DND-41 (cell line): ENCODE results near the gene LINGO1.

Source experiments
- ATAC-seq: fragments of 200-7000 bp; cut with Tn5 transposase; 3 replicates; pipeline ENCODE4 v1.9.1; 2021; ENCODE audit warnings: low read depth; ENCODE audit not compliant: insufficient read depth
- DNase-seq: peaks from one replicate; pipeline ENCODE4 v3.0.0-alpha.2; 2020
- H2AFZ ChIP-seq: 2 replicates; pipeline ENCODE4 v1.6.0; 2012; ENCODE audit warnings: low read depth, low read length
- H3K27ac ChIP-seq: 2 replicates; pipeline ENCODE4 v1.5.1; 2012; ENCODE audit warnings: low read length, inconsistent platforms
- H3K27me3 ChIP-seq: fragments of 200-600 bp; sonication (generic); 2 replicates; pipeline ENCODE4 v1.6.0; 2012; ENCODE audit warnings: low read length, mild to moderate bottlenecking, inconsistent platforms; ENCODE audit not compliant: insufficient read depth, poor library complexity
- H3K36me3 ChIP-seq: 2 replicates; pipeline ENCODE4 v1.5.1; 2012; ENCODE audit warnings: low read length, inconsistent platforms; ENCODE audit not compliant: insufficient read depth
- H3K4me1 ChIP-seq: 2 replicates; pipeline ENCODE4 v1.5.1; 2012; ENCODE audit warnings: mild to moderate bottlenecking, low read length; ENCODE audit not compliant: insufficient read depth
- H3K4me2 ChIP-seq: 2 replicates; pipeline ENCODE4 v1.6.0; 2012; ENCODE audit warnings: mild to moderate bottlenecking, moderate library complexity, low read length, inconsistent platforms; ENCODE audit not compliant: insufficient read depth
- H3K4me3 ChIP-seq, 2 experiments: fragments of 200-600 bp in 1 of 2; shearing (Covaris generic) in 1 of 2; 2 replicates each; pipeline ENCODE4 v1.5.1; 2012 to 2016; ENCODE audit warnings: inconsistent platforms in 2 of 2, low read length in 2 of 2, mild to moderate bottlenecking in 2 of 2, low read depth in 1 of 2, moderate library complexity in 1 of 2
- H3K79me2 ChIP-seq: 2 replicates; pipeline ENCODE4 v1.6.0; 2012; ENCODE audit warnings: low read length, inconsistent platforms; ENCODE audit not compliant: insufficient read depth
- H3K9ac ChIP-seq: 2 replicates; pipeline ENCODE4 v1.6.0; 2012; ENCODE audit warnings: low read depth, mild to moderate bottlenecking, inconsistent platforms, low read length, moderate library complexity
- H3K9me3 ChIP-seq: 2 replicates; pipeline ENCODE4 v1.5.1; 2012; ENCODE audit warnings: low read length, moderate library complexity, mild to moderate bottlenecking, inconsistent platforms; ENCODE audit not compliant: insufficient read depth, severe bottlenecking
- H4K20me1 ChIP-seq: 2 replicates; pipeline ENCODE4 v1.6.0; 2012; ENCODE audit warnings: low read length; ENCODE audit not compliant: insufficient read depth
- CTCF ChIP-seq: IDR thresholded peaks from 2 replicates; pipeline ENCODE4 v1.5.1; 2012; ENCODE audit warnings: borderline replicate concordance, low read length, moderate library complexity, mild to moderate bottlenecking; ENCODE audit not compliant: poor library complexity, severe bottlenecking; ENCODE audit errors: extremely low read depth
- EZH2 ChIP-seq: IDR thresholded peaks from 3 replicates; pipeline ENCODE4 v1.6.1; 2012; ENCODE audit warnings: borderline replicate concordance, low read depth, mild to moderate bottlenecking, moderate library complexity, low read length, inconsistent platforms; ENCODE audit not compliant: severe bottlenecking

LINGO1 gene

GRCh38 chr15:77621847-77622208 is 10.9 kb downstream of the LINGO1 start:
- Histone ChIP-seq H3K4me2 (no peak overlapping the region), H3K27me3 (no peaks in the 10 kb centered on the region), H3K27ac (no peak overlapping the region), H3K36me3 (no peaks in the 10 kb centered on the region), H2AFZ (no peak overlapping the region), H3K4me3 (no peak overlapping the region), H3K79me2 (no peaks in the 10 kb centered on the region), H3K4me1 (no peaks in the 10 kb centered on the region), H4K20me1 (no peaks in the 10 kb centered on the region), H3K9ac (no peak overlapping the region), H3K9me3 (no peaks in the 10 kb centered on the region)
- no peak for ATAC-seq
- TF ChIP-seq CTCF (no peak), EZH2 (no peak)
- no peak for DNase-seq

DNA sequence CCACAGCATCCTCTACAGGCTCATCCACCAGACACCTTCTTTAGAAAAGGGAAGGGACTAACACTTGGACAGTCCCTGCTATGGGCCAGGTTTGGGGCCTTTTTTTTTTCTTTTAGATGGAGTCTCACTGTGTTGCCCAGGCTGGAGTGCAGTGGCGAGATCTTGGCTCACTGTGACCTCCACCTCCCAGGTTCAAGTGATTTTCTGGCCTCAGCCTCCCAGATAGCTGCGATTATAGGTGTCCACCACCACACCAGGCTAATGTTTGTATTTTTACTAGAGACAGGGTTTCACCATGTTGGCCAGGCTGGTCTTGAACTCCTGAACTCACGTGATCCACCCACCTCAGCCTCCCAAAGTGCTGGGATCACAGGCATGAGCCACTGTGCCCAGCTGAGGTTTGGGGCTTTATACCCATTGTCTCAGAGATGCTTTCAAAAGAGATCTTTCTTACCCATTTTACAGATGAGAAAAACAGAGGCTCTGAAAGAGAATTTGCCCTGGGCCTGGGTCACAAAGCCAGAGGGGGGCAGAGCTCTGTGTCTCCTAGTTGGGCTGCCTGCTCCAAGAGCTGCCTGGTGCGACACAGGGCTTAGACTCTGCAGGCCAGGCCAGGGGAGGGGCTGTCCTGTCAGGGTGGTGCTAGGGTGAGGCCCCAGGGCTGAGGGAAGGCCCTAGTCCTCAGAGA is 11.6 kb downstream of the LINGO1 start:
- H2AFZ ChIP-seq: no peak overlapping the region
- no peaks in the 10 kb centered on the region for H3K36me3 ChIP-seq
- no peaks in the 10 kb centered on the region for H3K4me1 ChIP-seq
- DNase-seq (no peak), ATAC-seq (no peak)
- H3K79me2 ChIP-seq: no peaks in the 10 kb centered on the region
- H3K27me3 ChIP-seq: no peaks in the 10 kb centered on the region
- H3K4me3 ChIP-seq: no peak overlapping the region
- no peak for TF ChIP-seq EZH2
- no peak for TF ChIP-seq CTCF
- H3K4me2 ChIP-seq: no peak overlapping the region
- H3K9me3 ChIP-seq: no peaks in the 10 kb centered on the region
- no peak overlapping the region for H3K9ac ChIP-seq
- no peaks in the 10 kb centered on the region for H4K20me1 ChIP-seq
- H3K27ac ChIP-seq: no peak overlapping the region

DNA sequence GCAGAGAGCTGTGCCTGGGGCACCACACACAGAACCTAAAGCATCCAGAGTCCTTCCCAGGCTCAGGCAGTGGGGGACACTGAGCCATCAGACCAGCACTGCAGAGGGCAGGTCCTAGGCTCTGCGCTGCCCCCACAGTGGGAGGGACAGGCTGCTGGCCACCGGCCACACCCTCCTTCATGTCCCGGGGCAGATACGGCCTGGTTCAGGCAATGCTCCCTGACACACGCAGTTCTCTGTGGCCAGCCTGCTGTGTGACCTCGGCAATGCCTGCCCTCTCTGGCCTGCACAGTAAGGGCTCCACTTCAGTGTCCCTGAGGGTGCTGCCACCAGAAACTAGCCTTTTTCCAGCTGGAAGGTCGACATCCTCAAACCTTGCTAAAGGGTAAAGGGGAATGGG is 12.4 kb downstream of the LINGO1 start:
- no peaks in the 10 kb centered on the region for H3K27me3 ChIP-seq
- no peaks in the 10 kb centered on the region for H4K20me1 ChIP-seq
- H3K79me2 ChIP-seq: no peaks in the 10 kb centered on the region
- no peak overlapping the region for H3K4me3 ChIP-seq
- DNase-seq (no peak), ATAC-seq (no peak)
- no peak overlapping the region for H3K9ac ChIP-seq
- no peaks in the 10 kb centered on the region for H3K36me3 ChIP-seq
- TF ChIP-seq CTCF (no peak), EZH2 (no peak)
- H3K4me1 ChIP-seq: no peaks in the 10 kb centered on the region
- no peak overlapping the region for H2AFZ ChIP-seq
- no peak overlapping the region for H3K27ac ChIP-seq
- H3K4me2 ChIP-seq: no peak overlapping the region
- no peaks in the 10 kb centered on the region for H3K9me3 ChIP-seq
